Bronchial epithelial cell (primary cell): ENCODE measurements around the gene DDIT4. TPM values are rescaled to one million over a fixed set of nuclear protein-coding genes. Genes with fewer than 3 reads are reported as not detected.

ENCODE experiments used
- DNase-seq: peaks from one replicate; pipeline ENCODE4 v3.0.0-alpha.2; 2010; ENCODE audit warnings: low read depth
- FAIRE-seq: peaks from 2 replicates; lab custom pipeline; 2011; peaks lifted over from hg19 to GRCh38; lab: Jason Lieb, UNC
- H3K27me3 ChIP-seq: 2 replicates; pipeline ENCODE4 v1.5.1; 2011; ENCODE audit warnings: low read length; ENCODE audit not compliant: control insufficient read depth, insufficient read depth
- H3K36me3 ChIP-seq: 2 replicates; pipeline ENCODE4 v1.5.1; 2011; ENCODE audit warnings: low read length; ENCODE audit not compliant: control insufficient read depth, insufficient read depth
- H3K4me3 ChIP-seq: 2 replicates; pipeline ENCODE4 v1.5.1; 2011; ENCODE audit warnings: mild to moderate bottlenecking, low read depth, low read length, control low read depth
- CTCF ChIP-seq: IDR thresholded peaks from 2 replicates; pipeline ENCODE4 v1.5.1; 2011; ENCODE audit warnings: mild to moderate bottlenecking, moderate library complexity, low read length, control low read depth, inconsistent platforms; ENCODE audit not compliant: insufficient read depth, severe bottlenecking
- total RNA-seq: library from RNA; depleted of rRNA; stranded (reverse); fragments of >200 nt; gene quantifications from 2 replicates; pipeline ENCODE4 v1.2.1, GENCODE V29; 2014

The DDIT4 gene
- total RNA-seq, 1 donor from 2014 or later: 2,437 TPM

DNA sequence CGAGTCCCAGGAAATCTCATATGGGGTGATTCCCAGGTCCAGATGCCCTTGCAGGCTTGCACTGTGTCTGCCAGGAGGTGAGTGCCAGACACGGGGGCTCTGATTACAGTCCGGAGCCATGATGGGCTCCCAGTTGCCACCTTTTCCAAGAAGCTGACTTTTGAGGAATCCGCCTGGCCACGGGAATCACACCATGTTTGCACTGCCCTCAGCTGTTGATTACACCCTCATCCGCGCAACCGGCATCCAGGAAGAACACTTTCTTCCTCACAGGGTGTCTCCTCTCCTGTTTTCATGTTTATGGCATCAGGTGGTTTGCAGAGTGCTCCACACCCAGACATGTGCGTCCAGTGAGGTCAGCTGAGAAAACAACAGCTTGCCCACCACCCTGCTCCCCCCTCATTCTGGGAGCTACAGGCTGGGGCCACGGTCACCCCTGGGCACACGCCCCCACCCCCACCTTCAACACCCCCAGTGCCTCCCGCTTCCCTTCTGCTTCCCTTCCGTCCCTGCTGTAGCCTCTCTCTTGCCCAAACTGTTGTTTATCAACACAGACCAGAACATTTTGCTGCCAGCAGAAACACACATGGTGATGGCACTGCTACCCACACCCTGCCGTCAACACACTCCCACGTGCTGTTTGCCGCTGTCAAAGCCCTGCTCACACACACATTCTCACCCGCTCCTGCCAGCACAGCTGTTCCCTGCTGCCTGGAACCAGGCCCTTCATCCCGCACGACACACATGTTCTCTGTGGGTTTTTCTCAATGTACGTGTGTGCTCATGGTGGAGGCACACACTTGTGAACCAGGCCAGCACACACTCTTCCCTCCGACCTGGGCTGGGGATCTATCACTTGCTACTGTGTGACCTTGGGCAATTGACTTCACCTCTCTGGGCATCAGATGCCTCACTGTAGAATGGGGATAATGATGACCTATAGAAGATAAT, 35.8 kb downstream of the DDIT4 start:
- no peak for FAIRE-seq
- TF ChIP-seq CTCF: no peak
- no peak overlapping the region for H3K4me3 ChIP-seq

GRCh38 chr10:72310241-72310633, 36.5 kb downstream of the DDIT4 start:
- Histone ChIP-seq H3K27me3 (no peaks in the 10 kb centered on the region), H3K4me3 (no peak overlapping the region), H3K36me3 (no peaks in the 10 kb centered on the region)
- TF ChIP-seq CTCF: no peak
- DNase-seq (peak; percentile 67), FAIRE-seq (no peak)

More for the DNA sequence above, 35.8 kb downstream of the DDIT4 start:
- Histone ChIP-seq H3K36me3 (no peaks in the 10 kb centered on the region), H3K27me3 (no peaks in the 10 kb centered on the region)
- no peak for DNase-seq

- DNase-seq: peak; percentile 54
- FAIRE-seq: no peak
- H3K4me3 ChIP-seq: no peak overlapping the region
- H3K27me3 ChIP-seq: no peaks in the 10 kb centered on the region
- H3K36me3 ChIP-seq: no peaks in the 10 kb centered on the region
- TF ChIP-seq CTCF: no peak
Observed at GRCh38 chr10:72310636-72311035, 36.9 kb downstream of the DDIT4 start.

GRCh38 chr10:72311667-72312066, 37.9 kb downstream of the DDIT4 start:
- FAIRE-seq (no peak), DNase-seq (no peak)
- TF ChIP-seq CTCF: no peak
- Histone ChIP-seq H3K4me3 (no peak overlapping the region), H3K36me3 (no peaks in the 10 kb centered on the region), H3K27me3 (no peaks in the 10 kb centered on the region)

GRCh38 chr10:72312865-72313391, 39.2 kb downstream of the DDIT4 start:
- no peak for FAIRE-seq
- Histone ChIP-seq H3K4me3 (no peak overlapping the region), H3K36me3 (no peaks in the 10 kb centered on the region), H3K27me3 (no peaks in the 10 kb centered on the region)
- TF ChIP-seq CTCF: no peak
- DNase-seq: no peak
